Measurements from ENCODE around the gene GLRX. TPM values are rescaled to one million over a fixed set of nuclear protein-coding genes. Genes with fewer than 3 reads are reported as not detected.

Gene GLRX
- total and polyA plus RNA-seq, 8 donors: 1.7 to 20.9 (median 6.6) TPM

- H3K27ac ChIP-seq: no peak overlapping the region
- H3K36me3 ChIP-seq: peaks cover 0 to 42% (median 11%) of the 10 kb centered on the region in 3 donors
- H3K27me3 ChIP-seq: no peaks in the 10 kb centered on the region
- no peak overlapping the region for H3K4me3 ChIP-seq
- peaks cover 0 to 6% (median 6%) of the 10 kb centered on the region in 3 donors for H3K4me1 ChIP-seq
- ATAC-seq (no peak), FAIRE-seq (no peak), DNase-seq (no peak)
- H3K9me3 ChIP-seq: no peaks in the 10 kb centered on the region
- 90 to 93% methylated on average over 3 of the region's 3 CpGs for WGBS, 2 donors
- intact Hi-C loops (cut with DNase I): loop anchor here in 1 of 3 donors (5.0 kb wide), 1 partner anchor 64 kb away; no protein-coding TSS in a partner anchor
- TF ChIP-seq CTCF (IDR thresholded peaks at IDR 0.05): no peak
Measured at GRCh38 chr5:95783661-95784060, 38.9 kb downstream of the GLRX start.

- H3K27ac ChIP-seq: no peak overlapping the region
- H3K27me3 ChIP-seq: no peaks in the 10 kb centered on the region
- 93 to 96% methylated on average over 4 of the region's 4 CpGs for WGBS, 2 donors
- H3K9me3 ChIP-seq: no peaks in the 10 kb centered on the region
- H3K36me3 ChIP-seq: peaks cover 0 to 27% (median 5%) of the 10 kb centered on the region in 3 donors
- H3K4me3 ChIP-seq: no peak overlapping the region
- DNase-seq (no peak), FAIRE-seq (no peak), ATAC-seq (no peak)
- TF ChIP-seq CTCF (IDR thresholded peaks at IDR 0.05): no peak
- peaks cover 0 to 6% (median 6%) of the 10 kb centered on the region in 3 donors for H3K4me1 ChIP-seq
- intact Hi-C loops (cut with DNase I): loop anchor here in 1 of 3 donors (5.0 kb wide), 1 partner anchor 65 kb away; no protein-coding TSS in a partner anchor
Measured at GRCh38 chr5:95782181-95782580, 40.3 kb downstream of the GLRX start.

- intact Hi-C loops (cut with DNase I): loop anchor here in 1 of 3 donors (5.0 kb wide), 1 partner anchor 66 kb away; no protein-coding TSS in a partner anchor
- TF ChIP-seq CTCF (IDR thresholded peaks at IDR 0.05): peak; percentile 30 to 73 (median 62)
- Histone ChIP-seq H3K27me3 (no peaks in the 10 kb centered on the region), H3K27ac (peak overlapping the region in 2 of 4 donors; percentile 7 to 46), H3K36me3 (peaks cover 0 to 24% (median 5%) of the 10 kb centered on the region in 3 donors), H3K4me3 (no peak overlapping the region), H3K4me1 (peaks cover 0 to 6% (median 6%) of the 10 kb centered on the region in 3 donors), H3K9me3 (no peaks in the 10 kb centered on the region)
- peak; percentile 72 to 98 (median 94) for ATAC-seq
- WGBS, 2 donors: 20 to 22% methylated on average over 4 of the region's 4 CpGs
- no peak for FAIRE-seq
- DNase-seq: peak; percentile 62 to 79 (median 68)
Measured at GRCh38 chr5:95781101-95781583, 41.4 kb downstream of the GLRX start.

GRCh38 chr5:95780597-95780996 lies 41.9 kb downstream of the GLRX start:
- H3K4me3 ChIP-seq: no peak overlapping the region
- DNase-seq: no peak

More at GRCh38 chr5:95780597-95780996, 41.9 kb downstream of the GLRX start:
- H3K9me3 ChIP-seq: no peaks in the 10 kb centered on the region
- TF ChIP-seq CTCF (IDR thresholded peaks at IDR 0.05): no peak
- ATAC-seq (peak in 3 of 4 donors; percentile 4 to 17 (median 6)), FAIRE-seq (no peak)
- intact Hi-C loops (cut with DNase I): loop anchor here in 1 of 3 donors (5.0 kb wide), 1 partner anchor 67 kb away; no protein-coding TSS in a partner anchor
- 79 to 85% methylated on average over 7 of the region's 7 CpGs for WGBS, 2 donors
- H3K27ac ChIP-seq: peak overlapping the region in 1 of 4 donors; percentile 46
- H3K4me1 ChIP-seq: peaks cover 0 to 6% (median 6%) of the 10 kb centered on the region in 3 donors
- no peaks in the 10 kb centered on the region for H3K27me3 ChIP-seq
- H3K36me3 ChIP-seq: peaks cover 0 to 24% (median 5%) of the 10 kb centered on the region in 3 donors

Measured in pancreas (tissue), 10 donors.